Glutamatergic neuron (in vitro differentiated cells): ENCODE results near the gene AKAP12. TPM values are rescaled to one million over a fixed set of nuclear protein-coding genes. Genes with fewer than 3 reads are reported as not detected.

Source experiments
- DNase-seq: peaks from one replicate; pipeline ENCODE4 v3.0.0; 2022
- H3K27ac Mint-ChIP-seq: one replicate; pipeline ENCODE4 v1.8.0; 2020; ENCODE audit warnings: mild to moderate bottlenecking, mixed read lengths, inconsistent platforms; ENCODE audit not compliant: unreplicated experiment
- H3K27me3 Mint-ChIP-seq: one replicate; pipeline ENCODE4 v1.8.0; 2020; ENCODE audit warnings: mild to moderate bottlenecking, moderate library complexity, mixed read lengths, inconsistent platforms; ENCODE audit not compliant: unreplicated experiment
- H3K36me3 Mint-ChIP-seq: one replicate; pipeline ENCODE4 v1.8.0; 2020; ENCODE audit warnings: mild to moderate bottlenecking, mixed read lengths, inconsistent platforms; ENCODE audit not compliant: unreplicated experiment
- H3K4me1 Mint-ChIP-seq: one replicate; pipeline ENCODE4 v1.8.0; 2020; ENCODE audit warnings: mild to moderate bottlenecking, low read depth, mixed read lengths, inconsistent platforms; ENCODE audit not compliant: unreplicated experiment
- H3K4me3 Mint-ChIP-seq: one replicate; pipeline ENCODE4 v1.8.0; 2020; ENCODE audit warnings: mild to moderate bottlenecking, mixed read lengths, inconsistent platforms; ENCODE audit not compliant: unreplicated experiment
- H3K9me3 Mint-ChIP-seq: one replicate; pipeline ENCODE4 v1.8.0; 2020; ENCODE audit warnings: mild to moderate bottlenecking, moderate library complexity, mixed read lengths, inconsistent platforms; ENCODE audit not compliant: unreplicated experiment
- total RNA-seq: library from RNA; stranded (reverse); fragmentation: NEBNext Ultra II Directional; extraction: Animal tissue kit (Norgen Biotek cat#: 25700); gene quantifications from one replicate; pipeline ENCODE4 v1.2.1, GENCODE V29; 2021; ENCODE audit not compliant: unreplicated experiment
- TF ChIP-seq, protein P1 (sequence below): fragments of 200-600 bp; sonication (generic); IDR thresholded peaks from one replicate; pipeline ENCODE4 v1.5.0; 2021; ENCODE audit not compliant: partially characterized antibody, unreplicated experiment

Gene AKAP12
- total RNA-seq, 1 donor from 2014 or later: 240 TPM

GRCh38 chr6:151335930-151336329, 96.2 kb downstream of the AKAP12 start:
- H3K27ac Mint-ChIP-seq: no peak overlapping the region
- no peaks in the 10 kb centered on the region for H3K9me3 Mint-ChIP-seq
- H3K27me3 Mint-ChIP-seq: peaks cover 3% of the 10 kb centered on the region

GRCh38 chr6:151338651-151339200, 99.0 kb downstream of the AKAP12 start:
- no peak for DNase-seq
- TF ChIP-seq, protein P1, sequence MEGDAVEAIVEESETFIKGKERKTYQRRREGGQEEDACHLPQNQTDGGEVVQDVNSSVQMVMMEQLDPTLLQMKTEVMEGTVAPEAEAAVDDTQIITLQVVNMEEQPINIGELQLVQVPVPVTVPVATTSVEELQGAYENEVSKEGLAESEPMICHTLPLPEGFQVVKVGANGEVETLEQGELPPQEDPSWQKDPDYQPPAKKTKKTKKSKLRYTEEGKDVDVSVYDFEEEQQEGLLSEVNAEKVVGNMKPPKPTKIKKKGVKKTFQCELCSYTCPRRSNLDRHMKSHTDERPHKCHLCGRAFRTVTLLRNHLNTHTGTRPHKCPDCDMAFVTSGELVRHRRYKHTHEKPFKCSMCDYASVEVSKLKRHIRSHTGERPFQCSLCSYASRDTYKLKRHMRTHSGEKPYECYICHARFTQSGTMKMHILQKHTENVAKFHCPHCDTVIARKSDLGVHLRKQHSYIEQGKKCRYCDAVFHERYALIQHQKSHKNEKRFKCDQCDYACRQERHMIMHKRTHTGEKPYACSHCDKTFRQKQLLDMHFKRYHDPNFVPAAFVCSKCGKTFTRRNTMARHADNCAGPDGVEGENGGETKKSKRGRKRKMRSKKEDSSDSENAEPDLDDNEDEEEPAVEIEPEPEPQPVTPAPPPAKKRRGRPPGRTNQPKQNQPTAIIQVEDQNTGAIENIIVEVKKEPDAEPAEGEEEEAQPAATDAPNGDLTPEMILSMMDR: no peak
- no peaks in the 10 kb centered on the region for H3K9me3 Mint-ChIP-seq
- H3K4me1 Mint-ChIP-seq: peaks cover 5% of the 10 kb centered on the region
- H3K4me3 Mint-ChIP-seq: no peak overlapping the region
- H3K36me3 Mint-ChIP-seq: no peaks in the 10 kb centered on the region
- peaks cover 1% of the 10 kb centered on the region for H3K27me3 Mint-ChIP-seq
- H3K27ac Mint-ChIP-seq: no peak overlapping the region

More at GRCh38 chr6:151335930-151336329, 96.2 kb downstream of the AKAP12 start:
- peaks cover 9% of the 10 kb centered on the region for H3K4me1 Mint-ChIP-seq
- no peaks in the 10 kb centered on the region for H3K36me3 Mint-ChIP-seq
- TF ChIP-seq, protein P1: no peak
- no peak overlapping the region for H3K4me3 Mint-ChIP-seq
- DNase-seq: no peak

DNA sequence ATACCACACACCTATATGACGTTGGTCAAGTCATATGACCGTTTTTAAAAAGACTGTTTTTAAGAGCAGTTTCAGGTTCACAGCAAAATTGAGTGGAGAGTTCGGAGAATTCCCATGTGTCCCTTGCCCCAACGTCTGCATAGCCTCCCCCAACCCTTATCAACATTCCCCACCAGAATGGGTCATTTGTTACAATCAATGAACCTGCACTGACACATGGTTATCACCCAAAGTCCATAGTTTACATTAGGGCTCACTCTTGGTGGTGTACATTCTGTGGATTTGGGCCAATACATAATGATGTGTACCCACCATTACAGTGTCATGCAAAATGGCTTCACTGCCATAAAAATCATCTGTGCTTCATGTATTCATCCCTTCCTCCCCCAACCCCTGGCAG, 99.6 kb downstream of the AKAP12 start:
- Mint-ChIP-seq H3K9me3 (no peaks in the 10 kb centered on the region), H3K4me1 (peaks cover 5% of the 10 kb centered on the region), H3K4me3 (no peak overlapping the region), H3K36me3 (no peaks in the 10 kb centered on the region), H3K27ac (no peak overlapping the region), H3K27me3 (no peaks in the 10 kb centered on the region)
- no peak for DNase-seq
- TF ChIP-seq, protein P1: no peak

GRCh38 chr6:151340219-151340978, 100.6 kb downstream of the AKAP12 start:
- Mint-ChIP-seq H3K4me1 (peaks cover 5% of the 10 kb centered on the region), H3K9me3 (no peaks in the 10 kb centered on the region), H3K27me3 (no peaks in the 10 kb centered on the region), H3K36me3 (no peaks in the 10 kb centered on the region), H3K27ac (no peak overlapping the region), H3K4me3 (no peak overlapping the region)
- no peak for DNase-seq
- TF ChIP-seq, protein P1: no peak
